Pulmonary artery endothelial cell (primary cell): ENCODE data around the gene ATP5F1E. TPM values are rescaled to one million over a fixed set of nuclear protein-coding genes. Genes with fewer than 3 reads are reported as not detected.
A peak's percentile ranks its signal among the peaks of the same experiment; 100 is the strongest.
"Not testable (repeated sequence)": the region's sequence is repeated elsewhere in the genome, so short reads cannot be mapped to it uniquely, and the experiment has no call there.

Experiments
- DNase-seq: peaks from one replicate; pipeline ENCODE4 v3.0.0-alpha.2; 2011; ENCODE audit warnings: low read depth, low spot score
- total RNA-seq: library from RNA; depleted of rRNA; stranded (reverse); fragments of >200 nt; gene quantifications from 2 replicates; pipeline ENCODE4 v1.2.3, GENCODE V29; 2014

The ATP5F1E gene
- total RNA-seq, 1 donor from 2014 or later = 34.8 TPM

DNA sequence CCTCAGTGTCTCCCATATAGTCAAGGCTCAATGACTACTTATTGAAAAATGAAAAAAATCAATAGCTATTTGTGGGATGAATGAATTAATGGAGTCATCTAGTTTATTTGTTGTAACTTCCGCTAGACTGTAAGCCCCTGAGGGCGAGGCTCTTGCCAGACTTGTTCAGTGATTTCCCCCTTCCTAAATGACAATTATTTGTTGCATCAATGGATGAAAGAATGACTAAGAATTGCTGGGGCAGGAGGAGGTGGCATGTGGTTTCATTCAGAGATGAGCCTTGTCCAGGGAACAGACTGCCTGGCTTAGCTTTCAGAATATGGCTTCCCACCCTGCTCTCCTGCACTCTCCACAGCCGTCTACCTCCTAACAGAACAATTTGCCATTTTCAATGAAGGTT, 11.6 kb upstream of the ATP5F1E start:
- DNase-seq = no peak

DNA sequence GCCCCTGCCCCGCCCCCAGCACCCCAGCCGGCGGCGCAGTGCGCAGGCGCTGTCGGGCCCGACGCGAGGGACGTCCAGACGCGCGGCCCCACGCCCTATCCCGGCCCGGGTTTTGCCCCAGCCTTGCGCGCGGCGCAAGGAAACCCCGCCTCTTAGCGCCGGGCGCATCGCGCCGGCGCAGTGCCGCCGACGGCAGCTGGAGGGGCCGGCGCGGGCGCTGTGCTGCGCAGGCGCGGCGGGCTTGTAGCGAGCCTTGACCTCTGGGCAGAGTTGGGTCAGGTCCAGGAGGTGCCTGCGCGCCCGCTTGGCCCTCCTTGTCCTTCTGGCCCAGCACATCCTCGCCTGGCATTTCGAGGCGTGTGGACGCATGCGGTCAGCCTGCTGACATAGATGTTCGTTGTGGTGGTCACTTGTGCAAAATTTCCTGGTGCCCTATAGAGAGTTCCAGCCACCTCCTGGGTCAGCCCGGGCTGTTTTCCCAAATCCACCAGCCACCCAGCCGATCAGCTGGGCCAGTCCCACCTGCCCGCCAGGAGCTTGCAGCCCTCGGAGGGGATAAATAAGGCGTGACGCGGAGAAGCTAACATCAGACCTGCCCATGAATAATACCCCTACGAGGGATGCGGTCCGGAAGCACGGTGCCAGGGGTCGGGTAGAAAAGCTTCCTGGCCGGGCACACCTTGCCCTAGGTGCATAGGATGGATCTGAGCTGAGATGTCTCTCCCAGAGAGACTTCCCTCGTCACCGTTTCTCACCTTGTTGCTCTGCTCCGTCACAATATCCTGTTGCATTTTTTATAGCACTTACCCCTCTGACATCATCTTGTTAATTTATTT, 10.9 kb upstream of the ATP5F1E start:
- peak; percentile 57 for DNase-seq

DNA sequence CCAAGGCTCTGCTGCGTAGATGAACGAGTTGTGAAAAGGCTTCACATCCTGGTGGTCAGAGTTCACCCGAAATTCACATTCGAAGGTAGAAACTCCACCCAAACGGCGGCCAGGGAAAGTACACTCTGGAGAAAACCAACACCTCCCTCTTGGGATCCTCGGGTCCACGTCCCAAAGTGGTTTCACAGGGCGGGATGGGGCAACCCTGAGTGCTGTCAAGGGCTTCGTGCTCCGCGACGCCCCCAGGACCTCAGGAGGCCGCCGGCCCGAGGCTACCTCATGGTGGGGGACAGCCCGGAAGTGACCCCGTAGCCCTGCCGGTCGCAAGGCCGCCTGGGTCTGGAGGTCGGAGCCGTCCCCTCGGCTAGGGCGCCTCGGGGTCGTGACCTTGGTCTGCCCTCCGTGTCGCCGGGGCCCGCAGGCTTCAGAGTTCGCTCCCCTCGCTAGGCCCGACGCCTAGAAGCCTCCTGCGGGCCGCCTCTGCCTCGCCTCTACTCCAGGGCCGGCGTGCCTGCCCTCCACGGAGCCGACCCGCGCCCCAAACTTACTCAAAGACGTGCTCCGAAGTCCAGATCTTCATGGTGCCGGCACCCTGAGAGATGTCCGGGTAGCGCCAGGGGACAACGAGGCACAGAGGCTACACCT, 10.1 kb upstream of the ATP5F1E start, which contains the start of gene PRELID3B:
Gene PRELID3B, minus strand, starts transcription at position 636 of the 645 bp plus-strand sequence. Its CDS starts 56 bp downstream, at position 580.
- DNase-seq = no peak

DNA sequence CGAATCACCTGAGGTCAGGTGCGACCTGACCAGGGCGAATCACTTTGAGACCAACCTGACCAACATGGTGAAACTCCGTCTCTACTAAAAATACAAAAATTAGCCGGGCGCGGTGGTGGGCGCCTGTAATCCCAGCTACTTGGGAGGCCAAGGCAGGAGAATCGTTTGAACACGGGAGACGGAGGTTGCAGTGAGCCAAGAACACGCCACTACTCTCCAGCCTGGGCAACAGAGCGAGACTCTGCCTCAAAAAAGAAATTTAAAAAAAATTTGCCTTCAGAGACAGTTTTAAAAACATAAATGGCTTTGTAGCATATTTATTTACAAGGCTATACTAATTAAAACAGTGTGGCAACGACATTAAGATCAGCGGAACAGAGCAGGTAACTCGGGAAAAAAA, 9.4 kb upstream of the ATP5F1E start:
- not testable (repeated sequence) for DNase-seq

DNA sequence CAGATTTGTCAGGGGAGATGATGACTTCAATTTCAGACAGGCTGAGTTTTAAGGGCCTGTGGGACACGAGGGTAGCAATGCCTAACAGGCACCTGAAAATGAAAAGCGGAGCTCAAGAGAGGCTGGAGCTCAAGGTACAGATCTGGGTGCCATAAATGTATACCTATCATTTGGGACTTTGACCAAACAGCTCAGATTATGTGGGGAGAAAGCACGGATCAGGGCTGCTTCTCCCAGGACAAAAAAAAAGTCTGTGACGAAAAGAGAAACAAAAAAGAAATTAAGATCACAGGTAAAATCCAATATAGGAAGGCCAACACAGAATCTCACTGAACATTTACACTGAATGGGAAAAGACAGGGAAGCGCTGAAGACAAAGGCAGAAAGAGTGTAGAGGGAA, 8.5 kb upstream of the ATP5F1E start:
- no peak for DNase-seq

DNA sequence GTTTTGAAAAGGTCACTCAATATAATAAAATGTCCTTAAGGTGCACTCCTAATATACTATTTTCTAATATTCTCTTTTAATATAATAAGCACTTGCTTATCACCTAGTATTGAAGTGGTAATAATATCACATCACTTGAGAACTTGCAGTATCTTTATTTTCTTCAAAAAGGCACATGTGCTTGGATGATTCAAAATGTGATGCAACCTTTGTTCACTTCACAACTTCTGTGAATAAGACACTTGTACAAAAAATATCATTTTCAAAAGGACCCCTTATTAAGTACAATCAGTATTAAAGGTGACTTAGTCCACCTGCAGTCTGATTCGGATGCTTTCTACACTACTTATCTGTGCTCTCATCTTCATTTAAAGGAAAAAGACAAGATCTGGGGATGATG, 7.1 kb upstream of the ATP5F1E start:
- DNase-seq = no peak

DNA sequence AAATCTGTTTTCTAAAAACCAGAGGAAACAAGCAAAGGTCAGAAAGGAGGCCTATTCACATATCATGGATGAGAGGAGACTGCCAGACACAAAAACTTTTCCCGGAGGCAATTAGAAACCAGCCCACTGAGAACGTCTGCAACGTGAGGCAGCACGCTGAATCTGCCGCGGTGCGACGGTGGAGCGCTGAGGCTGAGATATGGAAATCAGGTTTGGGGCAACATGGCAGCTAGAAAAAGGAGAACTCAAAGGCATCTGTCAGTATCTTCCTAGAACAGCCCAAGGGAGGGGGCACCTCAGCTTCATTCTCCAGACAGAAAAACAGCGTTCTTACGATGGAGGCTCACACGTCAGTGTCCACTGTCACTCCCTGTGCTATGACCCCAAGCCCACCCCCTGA, 5.3 kb upstream of the ATP5F1E start:
- DNase-seq = no peak

DNA sequence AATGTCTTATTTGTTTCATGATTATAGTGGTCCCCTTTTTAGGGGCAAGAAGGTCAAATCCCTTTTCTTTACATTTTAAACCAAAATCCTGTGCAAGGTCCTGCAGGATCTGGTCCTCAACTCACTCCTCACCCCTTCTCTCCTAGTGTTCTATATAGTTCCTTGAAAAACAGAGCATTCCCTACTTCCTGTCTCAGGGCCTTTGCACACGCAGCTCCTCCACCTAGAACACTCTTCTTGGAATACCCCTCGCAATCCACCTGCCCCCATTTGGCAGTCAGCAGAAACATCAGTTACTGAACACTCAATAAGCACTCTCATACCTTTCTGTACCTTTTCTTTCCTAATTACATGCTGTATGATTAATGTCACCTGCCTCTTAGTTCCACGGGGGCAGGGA, 3.2 kb upstream of the ATP5F1E start:
- no peak for DNase-seq

DNA sequence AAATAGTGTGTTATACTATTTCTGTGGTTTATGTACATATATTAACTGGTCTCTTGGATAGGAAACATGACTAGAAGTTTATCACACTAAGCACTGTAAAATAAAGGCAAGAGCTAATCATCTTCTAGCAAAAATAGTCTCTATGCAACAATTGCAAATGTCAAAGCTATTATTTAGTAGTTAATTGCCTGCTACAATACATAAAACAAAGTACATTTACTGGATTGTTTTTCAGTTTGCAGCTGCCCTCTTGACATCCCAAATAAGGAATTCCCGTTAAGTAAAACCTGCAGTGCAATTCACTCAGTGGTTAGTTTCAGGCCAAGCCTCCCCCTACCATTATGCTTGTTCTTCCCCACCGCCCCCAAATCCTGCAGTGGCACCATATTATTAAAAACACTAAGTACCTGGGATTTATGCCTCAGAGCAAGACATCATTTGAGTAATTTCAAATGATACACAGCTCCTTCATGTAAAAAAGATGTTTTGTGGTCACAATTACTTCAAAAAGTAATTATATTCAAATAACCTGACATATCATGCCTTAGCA, 1.6 kb upstream of the ATP5F1E start:
- no peak for DNase-seq

DNA sequence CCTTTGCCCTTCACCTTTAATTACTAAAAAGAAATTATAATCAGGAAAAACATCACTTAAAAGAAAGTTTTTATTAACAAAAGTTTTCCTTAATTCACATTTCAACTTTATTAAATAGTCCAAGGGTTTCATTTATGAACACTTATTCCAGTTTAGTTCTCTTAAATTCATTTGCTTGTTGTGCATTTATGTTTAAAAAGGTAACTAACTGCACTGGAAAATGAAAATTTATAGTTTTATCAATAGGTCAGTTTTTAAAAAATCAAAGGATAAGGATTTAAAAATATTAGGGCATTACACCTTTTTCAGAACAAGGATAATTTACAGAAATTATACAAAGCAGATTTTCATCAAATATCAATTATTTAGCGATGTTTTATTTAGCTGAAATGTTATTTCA, 958 bp upstream of the ATP5F1E start:
- DNase-seq = no peak

DNA sequence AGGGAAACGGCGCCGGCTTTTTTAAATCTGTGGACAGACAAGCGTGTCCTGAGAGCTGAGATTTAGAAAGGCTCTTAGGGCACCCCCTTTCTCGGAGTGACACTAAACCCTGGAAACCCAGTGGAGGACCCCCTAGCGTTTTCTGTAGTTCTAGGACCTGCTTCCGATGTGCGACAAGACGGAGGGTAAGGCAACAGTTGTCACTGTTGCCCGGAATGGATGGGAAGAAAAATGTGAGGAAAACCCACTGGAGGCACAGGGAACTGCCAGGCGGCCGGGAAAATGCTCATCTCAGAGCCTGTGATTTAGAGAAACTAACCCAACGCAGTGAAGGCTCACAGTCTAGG, 551 bp upstream of the ATP5F1E start:
- no peak for DNase-seq

DNA sequence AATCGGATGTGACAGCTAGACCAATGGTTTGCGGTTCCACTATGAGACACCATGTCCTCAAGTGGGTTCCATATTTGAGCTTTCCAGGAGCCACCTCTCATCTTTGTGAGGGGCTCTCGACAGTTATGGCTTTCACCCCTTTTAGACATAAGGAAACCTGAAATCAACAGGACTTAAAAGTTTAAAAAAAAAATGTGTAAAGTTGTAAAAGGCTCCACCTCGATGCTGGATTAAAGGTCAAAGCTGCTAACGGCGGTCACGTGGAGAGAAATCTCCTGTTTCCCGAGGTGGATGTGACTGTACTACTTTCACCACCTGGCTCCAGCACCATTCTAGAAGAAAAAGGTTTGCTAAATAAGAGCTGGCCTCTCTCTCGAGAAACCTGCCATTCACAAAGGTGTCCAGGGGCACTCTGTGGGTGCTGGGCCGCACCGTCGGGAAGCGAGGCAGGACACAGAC, 542 bp downstream of the ATP5F1E start:
- no peak for DNase-seq

DNA sequence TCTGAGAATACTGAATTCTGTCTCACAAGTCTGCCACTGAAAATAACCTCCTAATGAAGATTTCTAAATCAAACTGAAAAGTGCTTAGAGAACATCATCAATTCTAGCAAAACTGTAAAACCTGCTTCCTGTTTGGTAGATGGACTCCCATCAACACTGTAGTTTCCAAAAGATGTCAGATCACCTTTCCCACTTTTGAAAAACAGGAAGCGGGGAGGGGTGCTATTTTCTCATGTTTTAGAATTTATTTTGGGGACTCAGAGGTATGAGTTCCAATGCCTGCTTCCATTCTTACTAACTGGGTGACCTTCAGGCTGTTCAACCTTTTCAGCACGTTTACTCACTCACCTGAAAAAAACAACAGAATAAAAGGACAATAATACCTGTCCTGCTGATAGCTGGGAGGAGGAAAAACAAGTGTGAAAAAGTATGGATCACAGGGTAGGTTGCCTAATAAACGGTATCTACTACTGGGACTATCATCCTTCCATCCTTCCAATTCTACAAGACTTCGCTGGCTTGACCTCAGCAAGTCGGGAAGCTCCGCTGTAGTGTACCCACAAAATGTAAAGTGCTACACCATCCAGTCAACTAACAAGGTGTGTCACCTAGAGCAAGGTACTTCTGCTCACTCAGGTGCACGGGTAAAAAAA, 1.1 kb downstream of the ATP5F1E start:
- DNase-seq = no peak

DNA sequence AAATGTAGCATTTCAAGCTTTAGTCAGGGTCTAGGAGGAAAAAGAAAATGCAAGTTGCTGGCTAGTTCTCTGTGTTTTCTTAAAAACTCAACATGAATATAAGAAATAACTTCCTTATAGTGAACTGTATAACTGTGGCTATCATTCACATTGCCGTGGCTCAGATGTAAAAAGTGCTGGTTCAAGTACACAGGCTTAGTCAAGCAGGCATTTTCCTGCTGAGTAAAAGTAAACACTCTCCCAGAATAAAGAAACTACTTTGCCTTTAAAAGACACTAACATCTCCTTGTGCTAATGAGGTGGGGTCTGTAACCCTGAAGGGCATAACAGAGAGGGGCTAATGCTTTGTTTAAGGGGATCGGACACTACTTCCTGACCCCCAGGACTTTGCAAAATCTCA, 3.3 kb downstream of the ATP5F1E start:
- DNase-seq = no peak

DNA sequence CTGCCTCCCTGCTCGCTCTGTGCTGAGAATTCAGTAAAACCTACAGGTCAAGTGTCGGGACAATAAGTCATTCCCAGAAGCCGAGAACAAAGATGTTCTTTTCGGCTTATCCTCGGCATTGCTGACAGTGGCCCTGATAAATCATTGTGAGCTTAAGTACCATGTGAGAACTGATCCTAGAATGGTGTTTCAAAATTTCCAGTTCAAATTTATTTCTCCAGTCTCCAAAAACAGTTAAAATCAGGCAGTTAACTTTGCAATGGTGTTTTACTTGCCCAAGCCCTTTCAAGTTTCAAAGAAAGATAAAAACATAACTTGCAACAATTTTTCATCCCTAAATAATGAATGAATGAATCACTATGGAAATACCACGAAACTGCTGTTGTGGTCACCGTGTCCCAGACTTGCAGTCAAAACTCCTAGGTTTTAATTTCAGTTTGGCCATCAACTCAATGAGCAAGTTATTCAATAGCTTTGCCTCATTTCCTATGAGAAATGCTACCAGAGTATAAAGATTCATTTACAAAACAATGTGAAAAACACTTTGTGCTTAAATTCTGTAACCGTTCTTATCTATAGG, 4.3 kb downstream of the ATP5F1E start:
- no peak for DNase-seq

DNA sequence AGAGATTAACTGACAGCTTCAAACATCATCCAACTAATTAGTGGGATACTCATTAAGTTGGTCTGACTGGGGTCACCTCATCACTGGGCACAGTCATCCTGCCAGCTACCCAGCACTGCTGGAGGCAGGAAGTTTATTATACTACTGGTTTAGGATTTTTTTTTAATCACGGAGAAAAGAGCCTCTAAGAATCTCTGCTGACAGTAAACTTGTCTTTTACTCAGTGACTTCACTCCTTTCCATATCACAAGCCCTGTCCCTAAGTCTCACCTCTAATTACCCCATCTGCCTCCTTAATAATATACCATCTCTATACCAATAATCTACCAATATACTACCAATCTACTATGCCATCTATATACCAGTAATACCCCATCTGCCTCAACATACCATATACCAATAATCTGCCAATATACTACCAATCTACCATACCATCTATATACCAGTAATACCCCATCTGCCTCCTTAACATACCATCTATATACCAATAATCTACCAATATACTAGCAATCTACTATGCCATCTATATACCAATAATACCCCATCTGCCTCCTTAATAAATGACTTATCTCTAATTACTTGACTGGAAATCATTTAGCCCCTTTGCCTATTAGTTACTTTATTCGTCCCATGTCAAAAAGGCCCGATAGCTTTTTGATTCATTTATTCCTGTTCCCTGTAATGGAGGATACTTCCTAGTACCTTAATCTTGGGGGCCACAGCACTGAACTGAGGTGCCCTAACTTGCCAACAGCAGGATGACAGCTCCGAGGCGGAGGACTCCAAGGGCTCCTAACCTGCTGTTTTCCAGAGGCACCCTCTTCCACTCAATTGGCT, 5.0 kb downstream of the ATP5F1E start:
- DNase-seq = no peak

DNA sequence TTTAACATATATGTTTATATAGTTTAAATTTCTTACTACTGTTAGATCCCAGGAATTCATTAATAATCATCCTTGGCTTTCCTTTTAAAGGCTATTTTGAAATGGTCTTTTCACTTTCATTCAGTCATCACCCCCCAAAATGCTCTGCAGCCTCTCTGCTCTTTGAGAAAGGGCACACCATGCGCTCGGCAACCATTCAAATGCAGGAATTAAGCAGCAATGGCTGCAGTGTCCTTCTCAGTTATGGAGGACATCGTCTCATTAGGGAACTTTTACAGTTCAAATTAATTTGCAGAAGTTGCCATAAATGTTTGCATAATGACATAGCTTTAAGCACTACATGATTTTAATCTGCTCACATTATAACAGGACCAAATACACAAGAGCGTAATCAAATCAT, 6.6 kb downstream of the ATP5F1E start:
- no peak for DNase-seq

DNA sequence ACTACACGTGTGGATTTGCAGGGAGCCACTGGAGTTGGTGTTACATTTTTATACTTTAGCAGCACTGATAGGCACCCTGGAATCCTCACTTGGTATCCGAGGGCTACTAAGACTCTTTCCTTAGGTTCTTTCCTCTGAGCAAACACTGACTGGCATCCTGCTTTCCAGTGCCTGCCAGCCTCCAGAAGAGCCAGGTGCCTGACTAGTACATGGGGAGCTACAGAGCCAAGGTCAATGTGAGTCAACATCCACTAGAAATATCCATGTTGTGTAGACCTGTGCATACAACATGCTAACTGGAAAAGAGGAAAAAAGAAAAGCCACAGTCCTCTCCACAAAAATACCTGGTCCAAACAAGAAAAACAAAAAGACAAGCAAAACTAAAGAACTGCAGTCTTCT, 7.0 kb downstream of the ATP5F1E start:
- DNase-seq = no peak

DNA sequence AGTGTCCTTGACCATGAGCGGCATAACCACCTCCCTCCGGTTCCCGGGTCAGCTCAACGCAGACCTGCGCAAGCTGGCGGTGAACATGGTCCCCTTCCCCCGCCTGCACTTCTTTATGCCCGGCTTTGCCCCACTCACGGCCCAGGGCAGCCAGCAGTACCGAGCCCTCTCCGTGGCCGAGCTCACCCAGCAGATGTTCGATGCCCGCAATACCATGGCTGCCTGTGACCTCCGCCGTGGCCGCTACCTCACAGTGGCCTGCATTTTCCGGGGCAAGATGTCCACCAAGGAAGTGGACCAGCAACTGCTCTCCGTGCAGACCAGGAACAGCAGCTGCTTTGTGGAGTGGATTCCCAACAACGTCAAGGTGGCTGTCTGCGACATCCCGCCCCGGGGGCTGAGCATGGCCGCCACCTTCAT, 8.0 kb downstream of the ATP5F1E start:
- no peak for DNase-seq

DNA sequence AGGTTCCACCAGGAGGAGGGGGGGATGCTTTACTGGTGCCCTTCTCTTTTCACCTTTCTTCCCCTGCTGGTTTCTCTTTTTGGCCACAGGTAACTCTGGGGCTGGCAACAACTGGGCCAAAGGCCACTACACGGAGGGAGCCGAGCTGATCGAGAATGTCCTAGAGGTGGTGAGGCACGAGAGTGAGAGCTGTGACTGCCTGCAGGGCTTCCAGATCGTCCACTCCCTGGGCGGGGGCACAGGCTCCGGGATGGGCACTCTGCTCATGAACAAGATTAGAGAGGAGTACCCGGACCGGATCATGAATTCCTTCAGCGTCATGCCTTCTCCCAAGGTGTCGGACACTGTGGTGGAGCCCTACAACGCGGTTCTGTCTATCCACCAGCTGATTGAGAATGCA, 8.5 kb downstream of the ATP5F1E start:
- no peak for DNase-seq

DNA sequence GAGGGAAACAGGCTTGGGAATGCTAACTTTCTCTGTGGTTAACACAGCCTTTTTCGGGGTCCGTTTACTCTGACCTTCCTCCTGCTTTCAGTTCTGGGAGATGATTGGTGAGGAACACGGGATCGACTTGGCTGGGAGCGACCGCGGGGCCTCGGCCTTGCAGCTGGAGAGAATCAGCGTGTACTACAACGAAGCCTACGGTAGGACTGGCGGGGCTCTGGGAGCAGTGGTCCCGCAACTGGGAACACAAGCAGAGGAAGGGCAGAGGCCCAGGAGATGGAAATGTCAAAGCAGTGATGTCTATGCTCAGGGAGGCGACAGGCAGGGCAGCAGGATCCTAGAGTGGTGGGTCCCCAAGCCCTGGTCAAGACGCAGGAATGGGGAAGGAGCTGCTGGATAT, 9.4 kb downstream of the ATP5F1E start:
- DNase-seq = no peak
